ENCODE data around the gene TRAF3IP3. TPM values are rescaled to one million over a fixed set of nuclear protein-coding genes. Genes with fewer than 3 reads are reported as not detected.
A peak's percentile ranks its signal among the peaks of the same experiment; 100 is the strongest.

TRAF3IP3 gene, protein sequence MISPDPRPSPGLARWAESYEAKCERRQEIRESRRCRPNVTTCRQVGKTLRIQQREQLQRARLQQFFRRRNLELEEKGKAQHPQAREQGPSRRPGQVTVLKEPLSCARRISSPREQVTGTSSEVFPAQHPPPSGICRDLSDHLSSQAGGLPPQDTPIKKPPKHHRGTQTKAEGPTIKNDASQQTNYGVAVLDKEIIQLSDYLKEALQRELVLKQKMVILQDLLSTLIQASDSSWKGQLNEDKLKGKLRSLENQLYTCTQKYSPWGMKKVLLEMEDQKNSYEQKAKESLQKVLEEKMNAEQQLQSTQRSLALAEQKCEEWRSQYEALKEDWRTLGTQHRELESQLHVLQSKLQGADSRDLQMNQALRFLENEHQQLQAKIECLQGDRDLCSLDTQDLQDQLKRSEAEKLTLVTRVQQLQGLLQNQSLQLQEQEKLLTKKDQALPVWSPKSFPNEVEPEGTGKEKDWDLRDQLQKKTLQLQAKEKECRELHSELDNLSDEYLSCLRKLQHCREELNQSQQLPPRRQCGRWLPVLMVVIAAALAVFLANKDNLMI
- total RNA-seq (2016; rRNA removed; fragmentation: Illumina TruSeq; extraction: Trizol) (not detected in 2 replicates), polyA plus RNA-seq (2011; rRNA removed) (not detected in 2 replicates), polyA minus RNA-seq (2011; rRNA and poly(A)+ RNA removed; ENCODE audit: low replicate concordance) (not detected in 2 replicates), Bru-seq, nascent RNA (percentile 4 among the genes with signal in this experiment), BruChase-seq, experiment 1, labeled RNA remaining after a 6-hour chase (percentile 11 among the genes with signal in this experiment), BruChase-seq, experiment 2, labeled RNA remaining after a 2-hour chase (percentile 9 among the genes with signal in this experiment)
- not detected in 2 replicates for total RNA-seq (2016; cell fraction: cytosol; rRNA removed; fragmentation: Illumina TruSeq; extraction: Trizol; ENCODE audit: low read depth)
- not detected in 2 replicates for total RNA-seq (2016; cell fraction: insoluble cytoplasmic fraction; rRNA removed; fragmentation: Illumina TruSeq; extraction: Trizol)
- total RNA-seq (2016; cell fraction: membrane; rRNA removed; fragmentation: Illumina TruSeq; extraction: Trizol) = not detected in 2 replicates
- not detected in 2 replicates for total RNA-seq (2016; cell fraction: nucleus; rRNA removed; fragmentation: Illumina TruSeq; extraction: Trizol)
- not detected in 2 replicates for polyA plus RNA-seq (2011; cell fraction: cytosol; rRNA removed)
- 0.12 TPM in 1 of 2 replicates, not detected in the other for polyA plus RNA-seq (2011; cell fraction: nucleus; rRNA removed)
- 0.07 TPM in 1 of 2 replicates, not detected in the other for polyA plus RNA-seq (2012)
- not detected in 2 replicates for polyA plus RNA-seq (2016; cell fraction: cytosol; fragmentation: Illumina TruSeq; extraction: Trizol; ENCODE audit: low read depth)
- polyA plus RNA-seq (2016; cell fraction: insoluble cytoplasmic fraction; fragmentation: Illumina TruSeq; extraction: Trizol; ENCODE audit: low read depth) = not detected in 2 replicates
- not detected in 2 replicates for polyA plus RNA-seq (2016; cell fraction: membrane; fragmentation: Illumina TruSeq; extraction: Trizol; ENCODE audit: low read depth)
- not detected in 2 replicates for polyA plus RNA-seq (2016; cell fraction: nucleus; fragmentation: Illumina TruSeq; extraction: Trizol; ENCODE audit: insufficient read depth, low read depth)
- polyA minus RNA-seq (2011; cell fraction: cytosol; rRNA and poly(A)+ RNA removed) = not detected in 2 replicates
- not detected in 2 replicates for polyA minus RNA-seq (2011; cell fraction: nucleus; rRNA and poly(A)+ RNA removed)
- long read RNA-seq, experiment 1 = 0 reads
- long read RNA-seq, experiment 2 = 0 reads

DNA sequence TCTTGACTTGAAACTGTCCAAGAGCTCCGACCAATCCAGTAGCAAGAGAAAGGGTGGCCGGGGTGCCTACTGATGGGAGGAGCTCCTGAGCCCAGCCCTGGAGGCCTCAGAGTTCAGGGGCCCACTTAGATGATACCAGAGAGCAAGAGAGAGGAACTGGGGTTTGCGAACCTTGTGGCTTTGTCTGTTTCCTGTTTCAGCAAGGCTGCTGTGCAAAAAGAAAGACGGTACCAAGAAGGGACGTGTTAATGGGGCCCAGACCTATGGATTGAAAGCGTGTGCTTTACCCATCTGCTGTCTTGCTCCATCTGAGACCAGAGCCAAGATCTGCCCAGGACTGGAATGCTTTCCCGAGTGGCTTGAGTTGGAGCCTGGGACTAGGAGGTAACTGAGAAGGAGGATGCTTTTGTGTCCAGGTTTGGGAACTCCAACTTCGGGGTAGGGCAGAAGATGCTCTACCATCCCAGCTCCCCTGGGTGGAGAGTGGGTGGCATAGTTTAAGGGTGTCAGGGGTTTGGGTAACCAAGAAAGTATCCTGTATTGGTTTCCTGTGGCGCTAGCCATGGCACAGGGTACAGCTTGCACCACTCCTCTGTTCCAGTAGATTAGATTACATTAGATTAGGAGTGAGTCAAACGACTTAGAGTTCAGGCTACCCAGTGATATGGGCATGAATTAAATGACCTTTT is at the start of gene TRAF3IP3:
TSS of gene TRAF3IP3 (plus strand) at position 128 of the 689 bp plus-strand sequence. CDS start 3,987 bp downstream, outside the sequence.
- no peaks in the 10 kb centered on the region for H3K9me3 ChIP-seq (ENCODE audit: low read length)
- no peak within 1 kb of the TSS for H3K4me2 ChIP-seq (ENCODE audit: low read depth, low read length)
- H3K27ac ChIP-seq (ENCODE audit: extremely low read length, insufficient read depth, low read length) = no peak within 1 kb of the TSS
- no peaks in the 10 kb centered on the region for H3K79me2 ChIP-seq (ENCODE audit: insufficient read depth, low read length)
- FAIRE-seq = no peak
- no TSS peak for BruUV-seq (replicated peaks)
- no peaks in the 10 kb centered on the region for H3K36me3 ChIP-seq (replicated peaks in 1 of 2; ENCODE audit: control insufficient read depth in 1 of 2, insufficient read depth in 2 of 2, low read length in 2 of 2)
- CTCF ChIA-PET (ENCODE audit: low intra/inter-chr PET ratio, low total read pairs) = no interaction called here
- in situ Hi-C loops (cut with HindIII; ENCODE audit: extremely low pct_ligation_motif_present, low pct_unique_long_range_greater_than_20kb) = no loop called here
- no peak within 1 kb of the TSS for H3K9ac ChIP-seq (ENCODE audit: insufficient read depth, low read depth, low read length)
- no peaks in the 10 kb centered on the region; a peak in 1 of 5 replicates for H3K27me3 ChIP-seq (ENCODE audit: control insufficient read depth in 1 of 2, insufficient read depth in 2 of 2, low read length in 2 of 2)
- intact Hi-C loops (cut with micrococcal nuclease; ENCODE audit: unreplicated experiment) = no loop called here
- no peaks in the 10 kb centered on the region for H4K20me1 ChIP-seq (ENCODE audit: insufficient read depth, low read length)
- ATAC-seq = no peak
- no peak within 1 kb of the TSS for H2AFZ ChIP-seq (ENCODE audit: low read length)
- POLR2A ChIA-PET = no interaction called here
- DNase-seq (ENCODE audit: low spot score) = no peak
- H3K4me1 ChIP-seq (ENCODE audit: insufficient read depth, low read length) = no peaks in the 10 kb centered on the region
- H3K4me3 ChIP-seq (replicated peaks in 1 of 3; ENCODE audit: insufficient read depth in 1 of 3, low read depth in 2 of 3, low read length in 3 of 3) = no peak within 1 kb of the TSS
- 13% methylated on average over 10 of the region's 10 CpGs for WGBS (ENCODE audit: low lambda C conversion rate)
- TF ChIP-seq, protein P1, sequence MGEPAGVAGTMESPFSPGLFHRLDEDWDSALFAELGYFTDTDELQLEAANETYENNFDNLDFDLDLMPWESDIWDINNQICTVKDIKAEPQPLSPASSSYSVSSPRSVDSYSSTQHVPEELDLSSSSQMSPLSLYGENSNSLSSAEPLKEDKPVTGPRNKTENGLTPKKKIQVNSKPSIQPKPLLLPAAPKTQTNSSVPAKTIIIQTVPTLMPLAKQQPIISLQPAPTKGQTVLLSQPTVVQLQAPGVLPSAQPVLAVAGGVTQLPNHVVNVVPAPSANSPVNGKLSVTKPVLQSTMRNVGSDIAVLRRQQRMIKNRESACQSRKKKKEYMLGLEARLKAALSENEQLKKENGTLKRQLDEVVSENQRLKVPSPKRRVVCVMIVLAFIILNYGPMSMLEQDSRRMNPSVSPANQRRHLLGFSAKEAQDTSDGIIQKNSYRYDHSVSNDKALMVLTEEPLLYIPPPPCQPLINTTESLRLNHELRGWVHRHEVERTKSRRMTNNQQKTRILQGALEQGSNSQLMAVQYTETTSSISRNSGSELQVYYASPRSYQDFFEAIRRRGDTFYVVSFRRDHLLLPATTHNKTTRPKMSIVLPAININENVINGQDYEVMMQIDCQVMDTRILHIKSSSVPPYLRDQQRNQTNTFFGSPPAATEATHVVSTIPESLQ (CRISPR knock-in tag; conservative IDR thresholded peaks at IDR 0.05) = no peak
- TF ChIP-seq, protein P2, sequence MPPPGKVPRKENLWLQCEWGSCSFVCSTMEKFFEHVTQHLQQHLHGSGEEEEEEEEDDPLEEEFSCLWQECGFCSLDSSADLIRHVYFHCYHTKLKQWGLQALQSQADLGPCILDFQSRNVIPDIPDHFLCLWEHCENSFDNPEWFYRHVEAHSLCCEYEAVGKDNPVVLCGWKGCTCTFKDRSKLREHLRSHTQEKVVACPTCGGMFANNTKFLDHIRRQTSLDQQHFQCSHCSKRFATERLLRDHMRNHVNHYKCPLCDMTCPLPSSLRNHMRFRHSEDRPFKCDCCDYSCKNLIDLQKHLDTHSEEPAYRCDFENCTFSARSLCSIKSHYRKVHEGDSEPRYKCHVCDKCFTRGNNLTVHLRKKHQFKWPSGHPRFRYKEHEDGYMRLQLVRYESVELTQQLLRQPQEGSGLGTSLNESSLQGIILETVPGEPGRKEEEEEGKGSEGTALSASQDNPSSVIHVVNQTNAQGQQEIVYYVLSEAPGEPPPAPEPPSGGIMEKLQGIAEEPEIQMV (CRISPR knock-in tag; IDR thresholded peaks at IDR 0.05; ENCODE audit: low read depth) = no peak
- no peak for TF ChIP-seq HOMEZ (CRISPR knock-in tag; IDR thresholded peaks at IDR 0.05; ENCODE audit: low read depth)
- no peak for TF ChIP-seq ZNF792 (CRISPR knock-in tag; IDR thresholded peaks at IDR 0.05)
- TF ChIP-seq ZNF550 (CRISPR knock-in tag; IDR thresholded peaks at IDR 0.05; ENCODE audit: borderline replicate concordance) = no peak
- no peak for TF ChIP-seq ZNF75D (CRISPR knock-in tag; IDR thresholded peaks at IDR 0.05; ENCODE audit: borderline replicate concordance)
- TF ChIP-seq RFXANK (CRISPR knock-in tag; IDR thresholded peaks at IDR 0.05) = no peak
- TF ChIP-seq ZNF484 (CRISPR knock-in tag; IDR thresholded peaks at IDR 0.05; ENCODE audit: borderline replicate concordance, low read depth) = no peak
- TF ChIP-seq ZMYM3 (CRISPR knock-in tag; IDR thresholded peaks at IDR 0.05) = no peak
- TF ChIP-seq, protein P3, sequence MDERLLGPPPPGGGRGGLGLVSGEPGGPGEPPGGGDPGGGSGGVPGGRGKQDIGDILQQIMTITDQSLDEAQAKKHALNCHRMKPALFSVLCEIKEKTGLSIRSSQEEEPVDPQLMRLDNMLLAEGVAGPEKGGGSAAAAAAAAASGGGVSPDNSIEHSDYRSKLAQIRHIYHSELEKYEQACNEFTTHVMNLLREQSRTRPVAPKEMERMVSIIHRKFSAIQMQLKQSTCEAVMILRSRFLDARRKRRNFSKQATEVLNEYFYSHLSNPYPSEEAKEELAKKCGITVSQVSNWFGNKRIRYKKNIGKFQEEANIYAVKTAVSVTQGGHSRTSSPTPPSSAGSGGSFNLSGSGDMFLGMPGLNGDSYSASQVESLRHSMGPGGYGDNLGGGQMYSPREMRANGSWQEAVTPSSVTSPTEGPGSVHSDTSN (CRISPR knock-in tag; IDR thresholded peaks at IDR 0.05) = no peak
- no peak for TF ChIP-seq FOSL2 (CRISPR knock-in tag; IDR thresholded peaks at IDR 0.05)

Measured in HepG2 (cell line).